Adrenal gland (tissue), 5 donors: ENCODE data around the gene MTARC2.

Source experiments
- CTCF ChIP-seq, 6 experiments: fragments of 450-650 bp in 4 of 6; fragments of 200-600 bp in 2 of 6; sonication (generic) in 1 of 6; IDR thresholded peaks; 1 replicate in 5 of 6; 2 replicates in 1 of 6; pipeline versions ENCODE4 v1.5.1 to v1.8.0; 2016 to 2021; ENCODE audit warnings: antibody characterized with exemption in 6 of 6, mild to moderate bottlenecking in 2 of 6, moderate library complexity in 1 of 6
- POLR2A ChIP-seq, 2 donors: fragments of 450-650 bp; IDR thresholded peaks; one replicate each; pipeline ENCODE4 v1.6.1; 2017; ENCODE audit warnings: antibody characterized with exemption in 2 of 2, mild to moderate bottlenecking in 2 of 2, moderate library complexity in 1 of 2
- donor health status: DM: no; HTN: no; CAD: no.

GRCh38 chr1:220742520-220742919 lies 5.6 kb upstream of the MTARC2 start:
- TF ChIP-seq CTCF (IDR thresholded peaks at IDR 0.05), result no peak
- no peak for TF ChIP-seq POLR2A (IDR thresholded peaks at IDR 0.05)
